Skin of body (tissue), 2 donors: ENCODE data around the gene SRGAP1. TPM values are rescaled to one million over a fixed set of nuclear protein-coding genes. Genes with fewer than 3 reads are reported as not detected.
"Not testable (repeated sequence)": the region's sequence is repeated elsewhere in the genome, so short reads cannot be mapped to it uniquely, and the experiment has no call there.

Experiments used
- DNase-seq: peaks from one replicate; lab custom pipeline; 2025; lab: John Stamatoyannopoulos, UW
- total RNA-seq: library from RNA; depleted of rRNA; stranded (reverse); fragments of >200 nt; gene quantifications from one replicate; pipeline ENCODE4 v1.2.3, GENCODE V29; 2014

SRGAP1 gene
- total RNA-seq, 1 donor from 2014 or later = 15.9 TPM

- no peak for DNase-seq
Observed at GRCh38 chr12:64004641-64005040, 160.1 kb downstream of the SRGAP1 start.

- DNase-seq = no peak
Observed at GRCh38 chr12:64006211-64006825, 161.8 kb downstream of the SRGAP1 start.

- DNase-seq = peak; percentile 19
Observed at GRCh38 chr12:64007853-64008252, 163.4 kb downstream of the SRGAP1 start.

GRCh38 chr12:64008596-64008995, 164.1 kb downstream of the SRGAP1 start:
- DNase-seq = no peak

GRCh38 chr12:64009321-64010068, 165.0 kb downstream of the SRGAP1 start:
- DNase-seq = no peak

GRCh38 chr12:64010069-64010686, 165.7 kb downstream of the SRGAP1 start:
- no peak for DNase-seq

GRCh38 chr12:64016521-64016920, 172.0 kb downstream of the SRGAP1 start:
- DNase-seq = no peak

- not testable (repeated sequence) for DNase-seq
Observed at GRCh38 chr12:64018116-64018515, 173.6 kb downstream of the SRGAP1 start.

- DNase-seq = no peak
Observed at GRCh38 chr12:64018524-64018923, 174.0 kb downstream of the SRGAP1 start.

GRCh38 chr12:64019101-64019500, 174.6 kb downstream of the SRGAP1 start:
- no peak for DNase-seq

- DNase-seq = no peak
Observed at GRCh38 chr12:64019654-64020053, 175.2 kb downstream of the SRGAP1 start.

GRCh38 chr12:64025174-64025958, 180.9 kb downstream of the SRGAP1 start:
- no peak for DNase-seq

- no peak for DNase-seq
Observed at GRCh38 chr12:64027311-64027710, 182.8 kb downstream of the SRGAP1 start.

- no peak for DNase-seq
Observed at GRCh38 chr12:64028541-64028940, 184.0 kb downstream of the SRGAP1 start.

- no peak for DNase-seq
Observed at GRCh38 chr12:64029013-64029857, 184.7 kb downstream of the SRGAP1 start.

- no peak for DNase-seq
Observed at GRCh38 chr12:64030155-64030554, 185.7 kb downstream of the SRGAP1 start.

GRCh38 chr12:64034056-64034455, 189.6 kb downstream of the SRGAP1 start:
- DNase-seq = not testable (repeated sequence)

GRCh38 chr12:64034901-64035576, 190.5 kb downstream of the SRGAP1 start:
- DNase-seq = no peak

- DNase-seq = no peak
Observed at GRCh38 chr12:64036414-64036813, 191.9 kb downstream of the SRGAP1 start.

- peak; percentile 28 for DNase-seq
Observed at GRCh38 chr12:64039281-64039871, 194.9 kb downstream of the SRGAP1 start.
